SU-DHL-6 (cell line): ENCODE data around the gene TRPM8.

ENCODE experiments used
- EZH2phosphoT487 ChIP-seq: fragments of 200-600 bp; sonication (generic), shearing (Covaris generic); conservative IDR thresholded peaks from 2 replicates; pipeline ENCODE4 v1.6.1; 2018; ENCODE audit warnings: mild to moderate bottlenecking, antibody characterized with exemption, low read length, moderate library complexity, mixed read lengths
- TF ChIP-seq, protein P1 (sequence below): fragments of 200-600 bp; sonication (generic); IDR thresholded peaks from one replicate; pipeline ENCODE4 v1.5.1; 2017; ENCODE audit warnings: antibody characterized with exemption, mild to moderate bottlenecking, low read length, moderate library complexity; ENCODE audit not compliant: insufficient read depth, poor library complexity, severe bottlenecking

DNA sequence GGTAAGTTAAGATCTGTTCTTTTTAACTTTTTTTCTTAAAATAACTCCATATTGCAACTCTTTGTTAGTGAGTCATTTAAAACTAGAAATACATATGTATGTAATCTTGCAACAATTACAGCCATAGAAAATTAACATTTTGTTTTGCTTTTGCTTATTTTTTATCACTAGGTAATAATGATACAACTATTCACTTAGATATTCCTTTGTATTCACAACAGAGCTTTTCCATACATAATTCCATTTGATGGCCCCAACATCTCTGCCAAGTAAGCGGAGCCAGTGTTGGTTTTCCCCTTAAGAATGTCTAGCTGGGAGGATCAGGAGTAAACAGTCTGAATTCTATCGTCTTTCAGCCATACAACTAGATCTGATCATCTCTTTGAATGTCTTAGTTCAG lies 149.4 kb downstream of the TRPM8 start:
- TF ChIP-seq, protein P1, sequence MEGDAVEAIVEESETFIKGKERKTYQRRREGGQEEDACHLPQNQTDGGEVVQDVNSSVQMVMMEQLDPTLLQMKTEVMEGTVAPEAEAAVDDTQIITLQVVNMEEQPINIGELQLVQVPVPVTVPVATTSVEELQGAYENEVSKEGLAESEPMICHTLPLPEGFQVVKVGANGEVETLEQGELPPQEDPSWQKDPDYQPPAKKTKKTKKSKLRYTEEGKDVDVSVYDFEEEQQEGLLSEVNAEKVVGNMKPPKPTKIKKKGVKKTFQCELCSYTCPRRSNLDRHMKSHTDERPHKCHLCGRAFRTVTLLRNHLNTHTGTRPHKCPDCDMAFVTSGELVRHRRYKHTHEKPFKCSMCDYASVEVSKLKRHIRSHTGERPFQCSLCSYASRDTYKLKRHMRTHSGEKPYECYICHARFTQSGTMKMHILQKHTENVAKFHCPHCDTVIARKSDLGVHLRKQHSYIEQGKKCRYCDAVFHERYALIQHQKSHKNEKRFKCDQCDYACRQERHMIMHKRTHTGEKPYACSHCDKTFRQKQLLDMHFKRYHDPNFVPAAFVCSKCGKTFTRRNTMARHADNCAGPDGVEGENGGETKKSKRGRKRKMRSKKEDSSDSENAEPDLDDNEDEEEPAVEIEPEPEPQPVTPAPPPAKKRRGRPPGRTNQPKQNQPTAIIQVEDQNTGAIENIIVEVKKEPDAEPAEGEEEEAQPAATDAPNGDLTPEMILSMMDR = no peak
- no peak for TF ChIP-seq EZH2phosphoT487
